ENCODE results near the gene ALPK3. TPM values are rescaled to one million over a fixed set of nuclear protein-coding genes. Genes with fewer than 3 reads are reported as not detected.

The ALPK3 gene
- total RNA-seq, 1 experiment from 2014 or later = 2.0 TPM

DNA sequence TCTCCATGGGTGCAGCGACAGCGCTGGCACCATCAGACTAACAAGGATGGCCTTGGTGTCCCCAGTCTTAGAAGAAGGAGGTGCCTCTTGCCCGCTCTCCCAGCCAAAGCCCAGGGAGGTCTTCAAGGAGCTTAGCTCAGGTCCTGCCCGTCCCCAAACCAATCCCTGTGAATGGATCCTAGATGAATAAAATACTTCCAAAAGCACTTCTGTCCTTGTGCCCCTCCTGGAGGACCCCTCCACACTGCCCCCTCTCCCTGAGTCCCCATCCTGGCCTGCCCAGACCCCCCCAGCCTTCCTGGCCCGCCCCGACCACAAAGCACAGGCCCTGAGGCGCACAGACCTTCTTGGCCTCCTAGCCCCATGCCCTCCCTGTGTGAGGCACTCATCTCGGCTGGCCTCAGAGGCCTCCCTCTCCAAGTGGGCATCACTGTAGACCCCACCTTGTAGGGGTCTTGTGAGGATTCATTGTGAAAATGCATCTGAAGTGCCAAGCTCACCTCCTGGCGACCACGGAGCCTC is 75.7 kb downstream of the ALPK3 start (continued):
- TF ChIP-seq, protein P1, sequence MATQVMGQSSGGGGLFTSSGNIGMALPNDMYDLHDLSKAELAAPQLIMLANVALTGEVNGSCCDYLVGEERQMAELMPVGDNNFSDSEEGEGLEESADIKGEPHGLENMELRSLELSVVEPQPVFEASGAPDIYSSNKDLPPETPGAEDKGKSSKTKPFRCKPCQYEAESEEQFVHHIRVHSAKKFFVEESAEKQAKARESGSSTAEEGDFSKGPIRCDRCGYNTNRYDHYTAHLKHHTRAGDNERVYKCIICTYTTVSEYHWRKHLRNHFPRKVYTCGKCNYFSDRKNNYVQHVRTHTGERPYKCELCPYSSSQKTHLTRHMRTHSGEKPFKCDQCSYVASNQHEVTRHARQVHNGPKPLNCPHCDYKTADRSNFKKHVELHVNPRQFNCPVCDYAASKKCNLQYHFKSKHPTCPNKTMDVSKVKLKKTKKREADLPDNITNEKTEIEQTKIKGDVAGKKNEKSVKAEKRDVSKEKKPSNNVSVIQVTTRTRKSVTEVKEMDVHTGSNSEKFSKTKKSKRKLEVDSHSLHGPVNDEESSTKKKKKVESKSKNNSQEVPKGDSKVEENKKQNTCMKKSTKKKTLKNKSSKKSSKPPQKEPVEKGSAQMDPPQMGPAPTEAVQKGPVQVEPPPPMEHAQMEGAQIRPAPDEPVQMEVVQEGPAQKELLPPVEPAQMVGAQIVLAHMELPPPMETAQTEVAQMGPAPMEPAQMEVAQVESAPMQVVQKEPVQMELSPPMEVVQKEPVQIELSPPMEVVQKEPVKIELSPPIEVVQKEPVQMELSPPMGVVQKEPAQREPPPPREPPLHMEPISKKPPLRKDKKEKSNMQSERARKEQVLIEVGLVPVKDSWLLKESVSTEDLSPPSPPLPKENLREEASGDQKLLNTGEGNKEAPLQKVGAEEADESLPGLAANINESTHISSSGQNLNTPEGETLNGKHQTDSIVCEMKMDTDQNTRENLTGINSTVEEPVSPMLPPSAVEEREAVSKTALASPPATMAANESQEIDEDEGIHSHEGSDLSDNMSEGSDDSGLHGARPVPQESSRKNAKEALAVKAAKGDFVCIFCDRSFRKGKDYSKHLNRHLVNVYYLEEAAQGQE (IDR thresholded peaks at IDR 0.05; ENCODE audit: low read depth) = no peak

DNA sequence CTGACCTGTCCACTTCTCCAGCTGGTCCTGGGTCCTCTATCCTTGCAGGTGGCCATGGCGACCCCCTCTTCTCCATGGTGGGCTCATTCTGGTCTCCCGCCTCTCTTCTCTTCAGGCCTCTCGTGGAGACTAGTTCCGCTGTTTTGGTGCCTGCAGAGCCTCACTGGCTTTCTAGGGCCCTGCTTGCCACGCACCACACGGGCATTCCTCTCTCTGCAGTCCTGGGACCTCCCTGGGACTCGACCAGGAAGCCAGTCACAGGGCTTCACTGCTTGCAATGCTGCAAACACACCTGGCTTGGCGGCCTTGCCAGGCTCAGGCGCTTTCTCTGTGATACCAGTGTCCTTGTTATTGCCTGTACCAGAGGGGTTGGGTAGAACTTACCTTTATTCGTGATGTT is 76.5 kb downstream of the ALPK3 start:
- H3K4me3 ChIP-seq (replicated peaks in 1 of 2; ENCODE audit: low read depth in 1 of 2, low read length in 2 of 2) = no peak overlapping the region
- H3K4me1 ChIP-seq (ENCODE audit: control insufficient read depth in 1 of 2, insufficient read depth in 2 of 2, low read length in 2 of 2) = peaks cover 0 to 10% of the 10 kb centered on the region in 2 experiments; a peak in 1 of 4 replicates
- H3K27ac ChIP-seq (ENCODE audit: low read depth, low read length) = no peak overlapping the region
- RAD21 ChIA-PET (ENCODE audit: low non-redundant PET in 1 of 2, low total read pairs in 2 of 2, uncharacterized antibody in 2 of 2, unreplicated experiment in 2 of 2) = no interaction called here
- no peaks in the 10 kb centered on the region for H4K20me1 ChIP-seq (ENCODE audit: insufficient read depth)
- intact Hi-C loops (cut with micrococcal nuclease) = no loop called here
- TF ChIP-seq CEBPB (IDR thresholded peaks at IDR 0.05; ENCODE audit: low read depth) = no peak
- TF ChIP-seq TCF7L2 (IDR thresholded peaks at IDR 0.05; ENCODE audit: borderline replicate concordance, extremely low read depth, insufficient read depth, insufficient read length) = no peak
- no peak for TF ChIP-seq POLR2A (IDR thresholded peaks at IDR 0.05; ENCODE audit: borderline replicate concordance, extremely low read depth, insufficient read depth, insufficient read length)
- TF ChIP-seq, protein P1 (IDR thresholded peaks at IDR 0.05; ENCODE audit: low read depth) = no peak
- no peaks in the 10 kb centered on the region for H3K9me2 ChIP-seq (ENCODE audit: insufficient read depth)
- H3K27me3 ChIP-seq (ENCODE audit: insufficient read depth, low read length) = no peaks in the 10 kb centered on the region
- POLR2A ChIA-PET = no interaction called here
- DNase-seq (ENCODE audit: low read depth, low spot score) = no peak
- CTCF ChIA-PET = no interaction called here
- H3K36me3 ChIP-seq (ENCODE audit: control insufficient read depth in 1 of 2, insufficient read depth in 2 of 2, low read length in 2 of 2) = no peaks in the 10 kb centered on the region
- H3K79me2 ChIP-seq (ENCODE audit: insufficient read depth, low read length) = no peaks in the 10 kb centered on the region
- no peak overlapping the region for H3K9ac ChIP-seq (ENCODE audit: low read length)
- no TSS peak for BruUV-seq (replicated peaks)
- ATAC-seq = no peak
- no peak overlapping the region for H3K4me2 ChIP-seq (ENCODE audit: low read length)
- H2AFZ ChIP-seq (ENCODE audit: low read depth, low read length, poor library complexity, severe bottlenecking) = no peak overlapping the region
- no peaks in the 10 kb centered on the region for H3K9me3 ChIP-seq (ENCODE audit: control insufficient read depth in 1 of 2, insufficient read depth in 1 of 2, low read depth in 1 of 2, low read length in 2 of 2)
